ENCODE measurements around the gene TRMT61A. TPM values are rescaled to one million over a fixed set of nuclear protein-coding genes. Genes with fewer than 3 reads are reported as not detected.

The TRMT61A gene
- total RNA-seq: 10.9 and 18.7 TPM in 2 replicates

DNA sequence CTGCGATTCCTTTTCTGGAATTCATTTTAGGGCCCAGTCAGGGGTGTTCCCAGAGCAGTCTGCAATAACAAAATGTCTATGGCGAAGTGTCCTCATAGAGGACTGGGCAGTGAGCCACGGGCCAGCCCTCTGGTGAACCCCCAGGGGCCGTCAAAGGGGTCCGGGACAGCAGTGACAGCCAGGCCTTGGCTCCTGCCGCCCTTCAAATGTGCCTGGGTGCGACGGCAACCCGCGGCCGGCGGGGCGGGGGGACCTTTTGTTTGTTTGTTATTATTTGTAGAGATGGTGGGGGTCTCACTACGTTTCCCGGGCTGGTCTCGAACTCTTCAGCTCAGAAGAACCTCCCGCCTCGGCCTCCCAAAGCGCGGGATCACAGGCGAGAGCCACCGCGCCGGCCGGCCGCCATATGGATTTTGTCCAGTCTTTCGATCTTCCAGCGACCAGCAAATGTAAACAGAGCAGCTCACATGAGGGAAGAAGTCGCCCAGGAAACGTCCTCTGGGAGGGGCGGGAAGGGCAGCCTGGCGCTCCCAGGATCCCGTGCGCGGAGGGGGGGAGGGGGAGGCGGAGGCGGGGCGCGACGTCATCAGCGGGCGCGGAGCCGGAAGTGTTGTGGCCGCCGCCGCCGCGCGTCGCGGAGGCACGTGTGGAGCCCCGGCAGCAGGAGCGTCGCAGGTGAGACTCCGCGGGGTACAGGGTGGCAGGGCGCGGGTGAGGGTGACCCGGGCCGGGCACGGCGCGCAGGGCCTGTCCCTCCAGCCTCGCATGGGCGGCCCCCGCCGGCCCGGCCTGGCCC is at the start of gene TRMT61A:
TRMT61A (plus strand) TSS at position 610 of the 796 bp plus-strand sequence. CDS start 783 bp downstream, outside the sequence.

DNA sequence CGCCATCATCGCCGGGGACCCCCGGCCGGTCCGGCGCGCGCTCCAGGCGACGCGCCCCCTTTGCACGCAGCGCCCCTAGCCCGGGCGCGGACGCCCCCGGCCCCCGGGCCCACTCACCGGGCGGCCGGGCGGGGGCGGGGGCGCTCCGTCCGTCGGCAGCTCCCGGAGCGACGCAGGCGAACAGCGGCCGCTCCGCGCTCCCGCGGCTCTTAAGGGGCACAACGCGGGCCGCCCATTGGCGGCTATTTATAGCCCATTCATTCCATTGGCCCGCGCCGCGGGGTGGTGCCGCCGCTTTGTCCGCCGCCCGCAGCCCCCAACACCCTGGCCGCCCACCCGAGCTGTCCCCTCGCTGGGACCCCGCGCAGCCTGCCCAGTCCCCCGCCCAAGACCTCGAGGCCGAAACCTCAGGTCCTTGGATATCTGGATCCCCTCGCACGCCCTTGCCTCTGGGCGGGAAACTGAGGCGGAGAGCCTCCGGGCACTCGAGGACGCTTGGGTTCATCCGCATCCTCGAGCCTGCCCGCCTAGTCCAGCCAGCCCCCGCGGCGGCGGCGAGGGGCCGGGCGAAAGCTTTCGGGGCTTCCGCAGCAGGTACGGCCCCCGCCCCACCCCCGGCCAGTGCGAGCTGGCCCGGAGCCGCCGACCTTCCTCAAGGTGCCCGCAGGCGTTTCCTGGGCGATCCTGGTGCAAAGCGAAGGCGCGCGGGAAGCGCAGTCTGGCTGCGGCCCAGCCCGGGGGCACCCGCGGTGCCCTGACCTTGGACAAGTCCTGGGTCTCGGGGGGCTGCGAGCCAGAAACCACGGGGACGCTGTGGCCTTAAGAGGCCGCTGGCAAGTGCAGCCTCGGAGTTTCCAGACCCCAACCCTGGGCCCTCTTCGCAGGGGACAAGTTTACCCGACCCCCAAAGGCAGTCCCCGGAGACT is 6.1 kb upstream of the TRMT61A start, which contains the start of gene CKB:
CKB (minus strand) TSS at position 182 of the 926 bp plus-strand sequence. CDS start 337 bp downstream, outside the sequence.

GRCh38 chr14:103562429-103563225 is 33.6 kb downstream of the TRMT61A start, which contains the start of the genes BAG5 and COA8:
Gene BAG5, minus strand, starts transcription at chr14:103562657. Its CDS starts 1,493 bp downstream, at chr14:103561164.
Gene COA8, plus strand, starts transcription at chr14:103562960. Its CDS starts 42 bp downstream, at chr14:103563002.

Other genes with a start within 250 kb of the TRMT61A start
- 215 and 286 TPM in 2 replicates for gene EIF5, start 195.0 kb upstream of the TRMT61A start, total RNA-seq
- 93.6 and 104 TPM in 2 replicates for gene MARK3, start 143.8 kb upstream of the TRMT61A start, total RNA-seq
- gene CKB, start 6.4 kb upstream of the TRMT61A start, total RNA-seq: 28.4 and 30.7 TPM in 2 replicates
- gene BAG5, start 33.5 kb downstream of the TRMT61A start, total RNA-seq: 48.2 and 52.5 TPM in 2 replicates
- 27.3 and 33.8 TPM in 2 replicates for gene COA8, start 33.8 kb downstream of the TRMT61A start, total RNA-seq
- gene KLC1, start 100.0 kb downstream of the TRMT61A start, total RNA-seq: 140 and 211 TPM in 2 replicates
- 5.2 and 8.2 TPM in 2 replicates for gene XRCC3, start 186.3 kb downstream of the TRMT61A start, total RNA-seq
- gene ZFYVE21, start 186.6 kb downstream of the TRMT61A start, total RNA-seq: 56.0 and 60.8 TPM in 2 replicates